Measurements from ENCODE around the gene CDH23. TPM values are rescaled to one million over a fixed set of nuclear protein-coding genes. Genes with fewer than 3 reads are reported as not detected.

The CDH23 gene
- total RNA-seq, 1 experiment from 2014 or later: 0.07 TPM

DNA sequence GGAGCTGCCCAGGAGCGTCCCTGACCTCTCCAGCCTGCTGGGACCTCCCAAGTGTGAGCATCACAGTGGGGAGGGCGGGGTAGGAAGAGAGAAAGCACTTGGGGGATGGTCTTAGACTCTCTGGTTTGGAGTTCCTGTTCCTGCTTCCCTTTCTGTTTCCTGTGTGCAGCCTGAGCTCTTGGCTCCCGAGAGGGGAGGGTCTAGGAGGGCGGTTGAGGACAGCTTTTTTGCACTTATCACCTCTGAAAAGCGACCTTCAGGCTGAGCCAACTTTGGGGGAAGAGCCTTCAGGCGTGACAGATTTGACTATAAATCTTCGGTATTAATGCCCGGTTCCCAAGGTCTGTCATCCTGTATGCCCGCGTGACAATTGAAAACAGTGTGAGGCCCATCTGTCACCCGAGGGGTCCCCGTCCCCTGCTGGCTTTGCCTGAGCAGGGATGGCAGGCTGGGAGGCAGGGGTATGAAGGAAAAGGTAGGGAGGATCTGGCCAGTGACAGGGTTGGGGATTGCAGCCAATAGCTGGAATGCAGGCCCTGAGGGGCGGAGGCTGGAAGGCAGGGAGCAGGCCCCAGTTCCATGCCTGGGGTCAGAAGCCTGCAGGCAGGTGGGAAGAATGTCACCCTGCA lies 78.6 kb downstream of the CDH23 start:
- Mint-ChIP-seq H3K4me3 (ENCODE audit: low read depth, unreplicated experiment) (no peak overlapping the region), H3K36me3 (ENCODE audit: insufficient read depth, unreplicated experiment) (no peaks in the 10 kb centered on the region), H3K9me3 (ENCODE audit: low read depth, unreplicated experiment) (no peaks in the 10 kb centered on the region), H3K27ac (ENCODE audit: unreplicated experiment) (no peak overlapping the region), H3K4me1 (ENCODE audit: low read depth, unreplicated experiment) (no peaks in the 10 kb centered on the region), H3K27me3 (ENCODE audit: unreplicated experiment) (peaks cover 81% of the 10 kb centered on the region)
- CTCF ChIA-PET: interaction anchor here (0.5 kb wide), 1 partner anchor 10 kb away, joined by 5 read pairs; no protein-coding TSS in a partner anchor
- intact Hi-C loops (cut with micrococcal nuclease; ENCODE audit: unreplicated experiment): no loop called here
- no TSS peak for BruUV-seq (replicated peaks)
- no peak for DNase-seq
- TF ChIP-seq, protein P1, sequence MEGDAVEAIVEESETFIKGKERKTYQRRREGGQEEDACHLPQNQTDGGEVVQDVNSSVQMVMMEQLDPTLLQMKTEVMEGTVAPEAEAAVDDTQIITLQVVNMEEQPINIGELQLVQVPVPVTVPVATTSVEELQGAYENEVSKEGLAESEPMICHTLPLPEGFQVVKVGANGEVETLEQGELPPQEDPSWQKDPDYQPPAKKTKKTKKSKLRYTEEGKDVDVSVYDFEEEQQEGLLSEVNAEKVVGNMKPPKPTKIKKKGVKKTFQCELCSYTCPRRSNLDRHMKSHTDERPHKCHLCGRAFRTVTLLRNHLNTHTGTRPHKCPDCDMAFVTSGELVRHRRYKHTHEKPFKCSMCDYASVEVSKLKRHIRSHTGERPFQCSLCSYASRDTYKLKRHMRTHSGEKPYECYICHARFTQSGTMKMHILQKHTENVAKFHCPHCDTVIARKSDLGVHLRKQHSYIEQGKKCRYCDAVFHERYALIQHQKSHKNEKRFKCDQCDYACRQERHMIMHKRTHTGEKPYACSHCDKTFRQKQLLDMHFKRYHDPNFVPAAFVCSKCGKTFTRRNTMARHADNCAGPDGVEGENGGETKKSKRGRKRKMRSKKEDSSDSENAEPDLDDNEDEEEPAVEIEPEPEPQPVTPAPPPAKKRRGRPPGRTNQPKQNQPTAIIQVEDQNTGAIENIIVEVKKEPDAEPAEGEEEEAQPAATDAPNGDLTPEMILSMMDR (IDR thresholded peaks at IDR 0.05; ENCODE audit: unreplicated experiment): no peak

DNA sequence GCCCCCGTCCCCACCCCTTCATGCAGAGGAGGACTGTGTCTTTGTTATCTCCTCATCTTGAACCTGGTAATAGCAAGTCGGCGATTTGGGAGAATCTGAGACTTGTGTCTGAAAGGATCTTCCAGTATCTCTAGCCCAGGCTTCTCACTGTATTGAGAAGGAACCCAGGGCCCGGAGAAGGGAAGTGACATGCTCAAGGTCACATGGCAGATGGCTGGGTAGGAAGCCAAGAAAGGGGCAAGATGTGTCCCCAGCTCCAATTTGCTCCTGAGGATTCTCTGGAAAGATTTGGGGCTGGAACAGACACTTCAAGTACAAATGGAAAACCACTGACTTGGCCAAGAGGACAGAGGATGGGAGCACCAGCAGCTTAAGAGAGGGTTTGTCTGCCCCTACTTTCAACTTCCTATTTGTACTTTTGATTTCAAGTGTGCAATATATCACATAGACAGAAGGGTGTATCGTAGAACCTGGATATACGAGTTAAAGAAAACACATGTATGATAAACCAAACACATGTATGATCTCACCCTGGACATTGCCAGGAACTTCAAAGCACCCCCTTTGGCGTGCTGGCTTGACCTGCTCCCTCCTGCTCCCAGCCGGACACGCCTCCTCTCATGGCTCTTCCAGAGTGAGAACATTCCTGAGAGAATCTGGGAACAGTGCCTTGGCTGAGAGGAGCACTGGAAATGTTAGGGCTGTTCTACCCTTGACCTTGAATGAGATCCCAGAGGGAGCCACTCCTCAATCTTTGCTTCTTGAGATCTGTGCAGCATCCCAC lies 79.7 kb downstream of the CDH23 start:
- Mint-ChIP-seq H3K36me3 (ENCODE audit: insufficient read depth, unreplicated experiment) (no peaks in the 10 kb centered on the region), H3K27ac (ENCODE audit: unreplicated experiment) (no peak overlapping the region), H3K4me1 (ENCODE audit: low read depth, unreplicated experiment) (no peaks in the 10 kb centered on the region), H3K27me3 (ENCODE audit: unreplicated experiment) (peaks cover 84% of the 10 kb centered on the region), H3K9me3 (ENCODE audit: low read depth, unreplicated experiment) (no peaks in the 10 kb centered on the region), H3K4me3 (ENCODE audit: low read depth, unreplicated experiment) (no peak overlapping the region)
- no peak for DNase-seq
- BruUV-seq (replicated peaks): no TSS peak
- intact Hi-C loops (cut with micrococcal nuclease; ENCODE audit: unreplicated experiment): no loop called here
- CTCF ChIA-PET: no interaction called here
- TF ChIP-seq, protein P1 (IDR thresholded peaks at IDR 0.05; ENCODE audit: unreplicated experiment): no peak

DNA sequence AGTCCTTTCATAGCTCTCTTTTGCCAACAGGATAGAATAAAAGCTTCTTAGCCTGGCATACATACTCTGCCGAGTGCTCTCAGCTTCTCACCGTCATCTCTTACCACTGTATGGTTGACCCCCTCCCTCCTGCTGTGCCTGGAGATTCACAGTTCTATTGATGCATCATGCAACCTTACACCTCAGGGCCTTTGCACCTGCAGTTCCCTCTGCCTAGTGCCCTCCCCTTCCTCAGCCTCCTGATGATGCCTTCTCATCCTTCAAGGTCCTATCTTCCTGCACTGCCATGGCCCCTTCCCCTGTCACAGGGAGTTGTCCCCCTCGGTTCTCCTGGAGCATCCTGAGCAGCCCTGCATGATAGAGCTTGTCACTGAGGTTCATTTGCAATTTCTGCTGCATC lies 81.5 kb downstream of the CDH23 start:
- H3K9me3 Mint-ChIP-seq (ENCODE audit: low read depth, unreplicated experiment): no peaks in the 10 kb centered on the region
- no peaks in the 10 kb centered on the region for H3K36me3 Mint-ChIP-seq (ENCODE audit: insufficient read depth, unreplicated experiment)
- DNase-seq: no peak
- TF ChIP-seq, protein P1 (IDR thresholded peaks at IDR 0.05; ENCODE audit: unreplicated experiment): no peak
- intact Hi-C loops (cut with micrococcal nuclease; ENCODE audit: unreplicated experiment): no loop called here
- H3K27ac Mint-ChIP-seq (ENCODE audit: unreplicated experiment): no peak overlapping the region
- CTCF ChIA-PET: interaction anchor here (0.7 to 1.5 kb wide), 2 partner anchors 92 to 163 kb away, joined by 3 to 5 read pairs; no protein-coding TSS in a partner anchor
- H3K4me1 Mint-ChIP-seq (ENCODE audit: low read depth, unreplicated experiment): no peaks in the 10 kb centered on the region
- no TSS peak for BruUV-seq (replicated peaks)
- no peak overlapping the region for H3K4me3 Mint-ChIP-seq (ENCODE audit: low read depth, unreplicated experiment)
- peaks cover 86% of the 10 kb centered on the region for H3K27me3 Mint-ChIP-seq (ENCODE audit: unreplicated experiment)

DNA sequence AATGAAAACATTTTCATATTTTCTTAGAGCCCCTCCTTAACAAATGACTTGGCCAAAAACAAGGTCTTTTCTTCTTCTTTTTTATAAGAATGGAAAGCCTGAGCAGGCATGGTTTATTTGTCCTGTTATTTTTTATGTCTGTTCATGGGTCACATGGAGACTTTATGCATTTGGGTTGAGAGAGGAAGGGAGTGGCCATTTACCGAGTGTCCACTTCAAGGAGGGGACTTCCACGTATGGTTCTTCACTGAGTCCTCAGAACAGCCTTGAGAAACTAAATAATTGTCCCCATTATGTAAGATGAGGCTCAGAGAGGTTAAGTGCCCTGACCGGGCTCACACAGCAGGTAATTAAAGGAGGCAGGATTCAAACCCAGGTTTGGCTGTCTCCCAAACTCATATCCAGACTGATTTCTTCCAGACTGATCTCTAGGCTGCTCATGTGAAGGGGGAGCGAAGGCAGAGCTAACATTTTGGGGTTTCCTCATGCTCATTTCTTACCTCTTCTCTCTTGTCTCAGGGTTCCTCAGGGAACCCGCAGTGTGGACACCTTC lies 82.2 kb downstream of the CDH23 start:
- Mint-ChIP-seq H3K4me3 (ENCODE audit: low read depth, unreplicated experiment) (no peak overlapping the region), H3K9me3 (ENCODE audit: low read depth, unreplicated experiment) (no peaks in the 10 kb centered on the region), H3K36me3 (ENCODE audit: insufficient read depth, unreplicated experiment) (no peaks in the 10 kb centered on the region), H3K27ac (ENCODE audit: unreplicated experiment) (no peak overlapping the region), H3K4me1 (ENCODE audit: low read depth, unreplicated experiment) (no peaks in the 10 kb centered on the region), H3K27me3 (ENCODE audit: unreplicated experiment) (peaks cover 93% of the 10 kb centered on the region)
- no TSS peak for BruUV-seq (replicated peaks)
- intact Hi-C loops (cut with micrococcal nuclease; ENCODE audit: unreplicated experiment): no loop called here
- CTCF ChIA-PET: no interaction called here
- no peak for DNase-seq
- TF ChIP-seq, protein P1 (IDR thresholded peaks at IDR 0.05; ENCODE audit: unreplicated experiment): no peak
